GM20431 (cell line): ENCODE measurements around the gene ZNF593.

Experiments used
- in situ Hi-C: fragments of 300-500 bp; cut with MseI, MboI; formaldehyde crosslinking; loops from one replicate; pipeline ENCODE4 v1.15.0; 2020; ENCODE audit warnings: low sequenced_read_pairs; ENCODE audit not compliant: unreplicated experiment

ZNF593 gene

GRCh38 chr1:26191739-26192138, 22.0 kb downstream of the ZNF593 start:
- in situ Hi-C loops = no loop called here

- in situ Hi-C loops = no loop called here
Observed at GRCh38 chr1:26195805-26196204, 26.1 kb downstream of the ZNF593 start.

GRCh38 chr1:26197301-26197700, 27.6 kb downstream of the ZNF593 start:
- in situ Hi-C loops = no loop called here

GRCh38 chr1:26197813-26198212, 28.1 kb downstream of the ZNF593 start:
- in situ Hi-C loops = no loop called here

GRCh38 chr1:26200413-26200812, 30.7 kb downstream of the ZNF593 start:
- in situ Hi-C loops = no loop called here

- in situ Hi-C loops = no loop called here
Observed at GRCh38 chr1:26203642-26204318, 34.1 kb downstream of the ZNF593 start.

- in situ Hi-C loops = no loop called here
Observed at GRCh38 chr1:26210147-26210870, 40.6 kb downstream of the ZNF593 start.

GRCh38 chr1:26212726-26213125, 43.0 kb downstream of the ZNF593 start:
- in situ Hi-C loops = no loop called here

GRCh38 chr1:26213335-26213905, 43.7 kb downstream of the ZNF593 start:
- in situ Hi-C loops = no loop called here

- in situ Hi-C loops = no loop called here
Observed at GRCh38 chr1:26215246-26215645, 45.5 kb downstream of the ZNF593 start.

- in situ Hi-C loops = no loop called here
Observed at GRCh38 chr1:26218906-26219494, 49.3 kb downstream of the ZNF593 start.
